GM12891 (cell line): Measurements from ENCODE around the gene FOXL3.

ENCODE experiments used
- POLR2A ChIP-seq: IDR thresholded peaks from 2 replicates; pipeline ENCODE4 v1.6.1; 2011; ENCODE audit warnings: low read depth, low read length, control low read depth
- POLR2AphosphoS5 ChIP-seq: IDR thresholded peaks from 2 replicates; pipeline ENCODE4 v1.6.1; 2011; ENCODE audit warnings: low read depth, low read length, control low read depth
- POU2F2 ChIP-seq: IDR thresholded peaks from 2 replicates; pipeline ENCODE4 v1.6.1; 2011; ENCODE audit warnings: low read depth, mild to moderate bottlenecking, control low read depth, low read length, moderate library complexity
- SPI1 ChIP-seq: IDR thresholded peaks from 2 replicates; pipeline ENCODE4 v1.6.1; 2011; ENCODE audit warnings: low read depth, low read length, control low read depth
- TAF1 ChIP-seq: IDR thresholded peaks from 2 replicates; pipeline ENCODE4 v1.6.1; 2011; ENCODE audit warnings: low read depth, low read length, control low read depth

DNA sequence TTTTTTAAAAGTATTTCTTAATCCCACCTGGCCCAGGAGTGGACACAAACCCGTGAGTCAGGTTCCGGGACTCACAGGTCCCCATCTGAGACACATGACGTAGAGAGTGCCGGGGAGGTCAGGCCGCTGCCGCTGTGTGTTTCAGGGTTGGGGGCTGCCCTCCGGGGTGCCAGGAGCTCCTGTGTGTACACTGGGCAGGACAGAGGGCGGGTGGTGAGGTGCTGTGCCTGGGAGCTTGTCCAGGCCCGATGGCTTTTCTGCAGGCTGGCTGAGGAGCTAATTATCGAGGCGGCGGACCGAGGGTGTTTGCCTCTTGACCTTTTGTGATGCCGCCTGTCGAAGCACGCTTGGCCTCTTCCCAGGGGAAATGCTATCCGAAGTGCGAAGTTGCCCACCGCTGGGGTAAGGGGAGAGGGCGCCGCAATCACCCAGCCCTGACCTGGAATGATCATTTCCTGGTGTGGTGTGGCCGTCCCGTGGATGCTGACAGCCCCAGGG lies 42.1 kb downstream of the FOXL3 start:
- TF ChIP-seq POLR2A (no peak), TAF1 (no peak), POLR2AphosphoS5 (no peak), POU2F2 (no peak), SPI1 (no peak)
